COR-L47 (cell line): Measurements from ENCODE around the gene WNT1.

ENCODE experiments used
- DNase-seq: peaks from one replicate; lab custom pipeline; 2025; lab: John Stamatoyannopoulos, UW

Gene WNT1

DNA sequence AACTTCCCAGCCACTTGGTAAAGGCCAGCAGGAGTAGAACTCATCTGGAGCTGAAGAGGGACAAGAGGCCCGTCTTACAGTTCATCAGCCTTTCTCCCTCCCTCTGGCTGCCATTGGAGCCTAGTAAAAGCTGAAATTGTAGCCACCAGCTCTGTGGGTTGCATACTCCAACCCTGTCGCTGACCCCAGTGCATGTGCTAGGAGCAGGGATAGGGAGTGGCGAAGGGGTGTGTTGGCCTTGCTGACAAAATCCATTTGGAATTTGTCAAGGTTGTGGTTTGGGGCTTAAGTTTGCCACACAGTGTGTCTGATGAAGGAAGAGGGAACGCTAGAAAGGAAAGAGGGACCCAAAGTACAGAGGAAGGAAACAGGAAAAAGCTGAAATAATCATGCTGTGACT, 16.8 kb upstream of the WNT1 start:
- DNase-seq: no peak

GRCh38 chr12:48961801-48962200, 16.3 kb upstream of the WNT1 start:
- no peak for DNase-seq

- no peak for DNase-seq
These were observed 12.8 kb upstream of the WNT1 start for GRCh38 chr12:48965298-48965838.

GRCh38 chr12:48966177-48966895, 11.8 kb upstream of the WNT1 start:
- no peak for DNase-seq

DNA sequence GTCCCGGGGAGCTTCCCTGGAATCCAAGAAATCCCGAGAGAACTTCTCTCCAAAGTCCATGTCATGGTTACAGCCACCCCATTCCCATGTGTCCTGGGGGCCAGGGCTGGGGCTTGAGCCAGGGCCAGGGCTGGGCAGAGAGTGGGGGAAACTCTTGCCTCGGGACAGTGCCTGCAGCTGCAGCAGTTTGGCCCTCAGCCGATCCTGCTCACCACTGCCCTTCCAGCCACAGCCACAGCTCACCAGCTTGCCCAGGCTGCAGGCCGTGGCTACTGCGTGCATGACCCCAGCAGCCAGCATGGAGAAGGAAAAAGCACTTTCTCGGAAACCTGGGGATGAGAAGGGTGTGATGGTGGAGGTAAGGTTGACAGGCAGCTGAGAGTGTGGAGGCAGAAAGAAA, 10.1 kb upstream of the WNT1 start:
- no peak for DNase-seq

DNA sequence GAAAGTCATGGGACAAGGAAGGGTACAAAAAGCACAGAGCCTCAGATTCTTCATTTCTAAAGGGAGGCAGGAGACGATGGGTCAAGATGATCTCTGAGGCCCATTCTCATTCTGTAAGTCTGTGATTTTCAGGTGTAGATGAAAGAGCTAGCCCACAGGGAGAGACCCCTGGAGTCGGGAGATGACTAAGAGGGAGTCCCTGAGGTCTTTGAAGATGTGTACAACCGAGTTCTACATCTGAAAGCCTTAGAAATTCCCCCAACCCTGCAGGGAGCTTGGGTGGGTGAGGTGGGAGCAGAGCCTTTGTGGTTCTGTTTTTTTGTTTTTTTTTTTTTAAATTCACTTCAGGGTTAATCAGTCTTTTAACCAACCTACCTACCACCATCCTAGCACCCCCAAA, 9.7 kb upstream of the WNT1 start:
- DNase-seq: no peak

GRCh38 chr12:48969160-48969771, 8.9 kb upstream of the WNT1 start:
- no peak for DNase-seq

DNA sequence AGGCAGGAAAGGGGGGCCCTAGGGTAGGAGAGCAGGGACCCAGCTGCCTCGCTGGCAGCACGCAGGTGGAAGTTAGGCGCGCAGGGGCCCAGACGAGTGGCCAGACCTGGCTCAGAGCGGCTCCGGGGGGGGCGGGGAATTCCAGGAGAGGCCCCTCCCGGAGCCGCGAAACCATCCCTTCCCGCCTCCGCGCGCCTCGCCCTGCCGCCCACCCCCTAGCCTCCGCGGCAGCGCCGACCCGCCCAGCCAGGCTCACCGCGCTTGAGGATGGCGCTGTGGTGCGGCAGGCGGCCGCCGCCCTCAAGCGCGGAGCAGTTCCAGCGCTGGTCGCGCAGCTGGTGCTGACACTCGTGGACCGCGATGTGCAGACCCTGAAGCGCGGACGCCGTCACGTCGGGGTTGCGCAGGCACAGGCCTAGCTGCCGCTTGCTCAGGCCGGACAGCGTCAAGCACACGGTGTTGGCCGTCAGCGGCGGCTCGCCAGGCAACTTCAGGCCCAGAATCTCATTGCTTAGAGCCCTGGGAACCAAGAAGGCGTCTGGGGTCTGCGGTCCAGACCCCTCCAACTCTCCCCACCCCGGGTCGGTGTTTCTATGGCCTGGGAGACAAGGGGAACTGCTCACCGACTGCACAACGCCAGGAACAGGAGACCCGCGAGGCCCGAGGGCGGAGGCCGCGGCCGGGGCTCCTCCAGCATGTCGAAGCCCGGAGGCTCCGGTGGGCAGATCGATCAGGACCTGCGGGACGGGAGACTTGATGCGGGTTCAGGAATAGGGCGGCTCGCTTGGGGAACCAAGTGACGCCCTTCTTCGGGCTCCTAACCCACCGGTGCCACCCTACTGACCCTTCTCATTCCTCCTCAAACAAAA, 8.1 kb upstream of the WNT1 start:
- DNase-seq: no peak

DNA sequence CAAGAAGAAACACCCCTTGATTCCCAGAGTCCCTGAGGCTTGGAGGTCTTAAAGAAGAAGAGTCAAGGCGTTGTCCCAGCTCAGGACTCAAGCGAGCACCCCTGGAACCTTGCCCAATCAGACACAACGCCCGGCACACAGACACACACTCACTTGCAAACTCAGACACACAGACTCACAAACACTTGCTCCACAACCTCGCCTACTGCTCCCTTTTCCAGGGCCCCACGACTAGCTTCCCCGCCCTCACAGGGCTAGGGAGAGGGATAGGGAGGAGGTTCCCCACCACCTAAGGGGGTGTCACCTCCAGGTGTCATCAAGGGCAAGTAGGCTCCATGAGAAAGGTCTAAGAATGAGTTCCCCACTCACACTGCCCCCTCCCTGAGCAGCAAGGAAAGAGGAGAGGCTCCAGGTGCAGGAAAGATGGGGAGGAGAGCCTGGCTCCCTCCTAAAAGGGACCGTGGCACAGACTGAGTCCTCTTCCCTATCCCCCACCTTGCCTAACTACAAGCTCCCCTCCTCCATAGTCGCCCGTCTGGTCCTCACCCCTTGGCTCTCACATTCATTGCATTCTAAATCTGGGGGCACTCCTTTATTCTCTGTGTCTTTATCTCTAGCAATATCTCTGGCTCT, 7.3 kb upstream of the WNT1 start:
- no peak for DNase-seq

DNA sequence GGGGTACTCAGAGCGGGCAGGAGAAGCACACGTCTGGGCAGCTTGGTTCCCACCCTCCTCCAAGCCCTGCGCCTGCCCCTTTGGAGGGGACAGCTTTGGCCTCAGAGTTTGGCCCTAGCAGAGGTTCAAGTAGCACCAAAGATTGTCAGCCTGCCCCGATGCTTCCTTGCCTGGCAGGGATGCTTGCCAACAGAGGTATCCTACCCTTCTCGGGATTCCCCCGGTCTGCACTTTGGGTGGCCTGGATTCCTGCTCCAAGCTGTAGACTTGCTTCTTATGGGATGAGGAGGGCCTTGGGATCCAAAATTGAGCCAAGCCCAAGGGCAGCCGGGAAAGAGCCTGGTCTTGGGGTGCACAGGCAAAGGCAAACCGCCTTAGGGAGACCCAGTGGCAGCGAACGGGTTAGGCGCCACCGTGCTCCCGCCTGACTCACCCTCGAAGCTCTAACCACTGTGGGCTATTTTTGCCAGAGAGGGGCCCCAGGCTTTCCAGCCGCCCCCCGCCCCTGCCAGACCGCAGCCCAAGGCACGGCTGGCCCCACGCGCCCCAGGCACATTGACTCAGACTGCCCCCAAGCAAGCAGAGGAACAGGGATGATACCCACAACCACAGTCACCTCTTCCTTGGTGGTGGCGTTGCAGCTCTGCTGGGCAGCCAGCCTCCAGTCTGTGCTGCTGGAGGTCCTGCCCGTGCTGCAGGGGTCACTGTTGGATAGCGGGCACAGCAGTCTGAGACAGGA, 5.7 kb upstream of the WNT1 start:
- DNase-seq: no peak

GRCh38 chr12:48972952-48973483, 5.1 kb upstream of the WNT1 start:
- DNase-seq: no peak

DNA sequence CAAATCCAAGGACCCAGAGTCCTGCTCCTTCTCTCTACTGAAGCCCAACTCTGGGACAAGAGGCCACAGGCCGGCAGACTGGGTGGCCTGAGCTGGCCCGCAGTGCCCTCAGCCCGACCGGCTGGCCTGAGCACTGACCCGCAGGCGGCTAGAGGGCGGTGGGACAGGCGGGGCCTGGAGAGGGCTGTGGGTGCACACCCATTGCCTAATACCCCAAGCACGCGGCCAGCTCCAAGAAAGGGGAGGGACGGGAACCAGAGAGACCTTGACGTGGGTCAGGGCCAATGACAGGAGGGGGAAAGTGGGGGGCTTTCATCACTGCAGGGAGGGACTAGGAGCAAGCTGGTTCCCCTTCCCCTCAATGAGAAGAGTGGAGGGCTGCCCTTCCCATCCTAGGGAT, 4.6 kb upstream of the WNT1 start:
- no peak for DNase-seq

DNA sequence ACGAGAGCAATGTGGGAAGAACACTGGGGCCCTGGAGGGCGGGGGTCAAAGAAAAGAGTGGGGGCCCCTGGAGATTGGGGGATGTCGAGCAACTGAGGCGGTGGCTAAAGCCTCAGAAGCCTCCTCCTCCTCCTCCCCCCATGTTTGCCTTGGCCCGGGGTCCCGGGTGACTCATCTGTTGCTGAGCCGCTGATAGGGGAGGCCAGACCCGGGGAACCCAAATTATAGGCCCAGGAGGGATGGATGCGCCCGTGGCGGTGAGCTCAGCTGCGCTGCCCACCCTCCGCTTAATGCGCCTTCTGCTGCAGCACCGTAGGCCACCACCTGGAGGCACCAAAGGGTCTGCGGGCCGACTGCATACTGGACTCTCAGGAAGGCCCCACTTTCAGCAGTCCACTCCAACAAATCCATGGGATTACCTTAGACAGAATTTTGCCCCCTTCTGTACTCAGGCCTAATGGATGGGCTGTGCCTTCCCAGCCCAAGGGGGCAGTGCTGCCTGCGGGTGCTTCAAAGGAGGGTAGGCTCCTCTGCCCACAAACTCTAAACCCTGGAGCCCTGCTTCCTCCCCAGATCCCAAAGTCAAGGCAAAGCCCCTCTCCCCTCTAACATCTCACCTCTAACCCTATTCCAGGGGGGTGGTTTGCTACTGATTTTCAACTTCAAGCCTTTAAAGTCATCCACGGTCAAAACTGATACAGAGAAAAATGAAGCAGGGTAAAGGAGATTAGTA, 4.0 kb upstream of the WNT1 start:
- DNase-seq: no peak

DNA sequence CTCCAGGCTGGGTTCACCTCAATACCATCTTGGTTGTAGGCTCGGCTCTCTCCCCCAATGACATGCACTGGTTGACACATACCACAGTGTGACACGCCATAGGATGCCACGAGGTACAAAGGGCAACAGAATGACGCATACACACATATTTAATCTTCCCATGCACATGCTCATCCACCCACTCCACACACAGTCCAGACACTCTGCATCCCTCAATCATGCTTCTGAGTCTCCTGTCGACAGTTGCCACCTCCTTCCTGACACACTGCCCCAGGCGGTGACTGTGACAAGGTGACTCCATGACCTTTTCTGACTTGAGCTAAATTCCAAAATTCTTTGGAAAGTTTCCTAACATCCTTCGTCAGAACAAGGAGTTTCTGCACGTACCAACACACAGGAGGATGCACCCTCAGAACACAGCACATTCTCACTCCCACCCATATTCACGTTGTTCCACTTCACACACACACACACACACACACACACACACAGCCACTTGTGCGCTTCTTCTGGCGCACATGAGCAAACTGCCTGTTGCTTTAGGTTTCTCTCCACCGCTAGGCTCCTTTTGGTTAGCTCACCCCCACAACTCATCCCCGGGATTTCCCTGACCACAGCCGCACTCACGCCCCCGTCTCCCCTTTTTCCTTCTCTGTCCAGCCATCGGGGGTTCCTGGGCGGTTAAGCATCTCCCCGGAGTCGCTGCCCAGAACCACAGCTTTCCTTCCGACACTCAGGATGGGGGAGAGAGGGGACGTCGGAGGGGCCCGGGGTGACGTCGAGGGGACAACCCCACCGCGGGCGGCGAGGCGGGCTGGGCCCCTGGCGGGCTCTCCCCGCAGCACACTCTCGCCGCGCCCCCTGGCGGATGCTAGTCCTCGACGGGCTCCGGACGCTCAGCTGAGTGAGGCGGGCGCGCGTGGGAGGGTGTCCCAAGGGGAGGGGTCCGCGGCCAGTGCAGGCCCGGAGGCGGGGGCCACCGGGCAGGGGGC, 536 bp upstream of the WNT1 start:
- peak; percentile 57 for DNase-seq

DNA sequence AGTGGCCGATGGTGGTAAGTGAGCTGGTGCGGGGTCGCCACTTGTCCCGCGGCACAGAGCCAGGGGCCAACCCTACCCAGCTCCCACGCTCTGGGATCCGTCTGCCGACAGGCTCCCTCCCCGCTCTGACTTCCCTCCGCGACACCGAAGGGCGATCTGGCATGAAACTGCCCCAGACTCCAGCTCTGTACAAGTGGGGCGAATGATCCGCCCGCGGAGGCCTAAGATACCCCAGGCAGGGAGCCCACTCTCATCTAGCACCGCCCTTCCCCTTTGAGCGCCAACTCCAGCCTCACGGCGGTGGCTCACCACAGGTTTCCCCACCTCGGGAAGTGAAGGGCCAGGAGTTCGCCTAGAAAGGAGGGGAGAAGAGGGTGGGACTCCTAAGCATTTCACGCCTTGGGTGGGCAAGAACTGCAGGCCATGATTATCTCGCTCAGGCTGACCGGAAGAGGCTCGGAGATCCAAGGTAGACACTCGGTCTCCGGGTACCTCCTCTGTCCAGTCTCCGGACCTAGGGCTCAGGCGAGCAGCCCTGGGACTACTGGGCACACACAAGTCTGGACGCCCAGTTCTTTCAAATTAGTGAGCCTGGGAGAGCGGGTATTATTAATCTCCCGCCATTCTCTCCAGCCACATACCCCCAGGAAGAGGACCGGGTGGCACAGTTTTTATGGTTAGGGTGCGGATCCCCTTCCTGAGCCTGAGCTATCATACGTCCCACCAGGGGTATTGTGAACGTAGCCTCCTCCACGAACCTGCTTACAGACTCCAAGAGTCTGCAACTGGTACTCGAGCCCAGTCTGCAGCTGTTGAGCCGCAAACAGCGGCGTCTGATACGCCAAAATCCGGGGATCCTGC, 849 bp downstream of the WNT1 start:
- DNase-seq: no peak

DNA sequence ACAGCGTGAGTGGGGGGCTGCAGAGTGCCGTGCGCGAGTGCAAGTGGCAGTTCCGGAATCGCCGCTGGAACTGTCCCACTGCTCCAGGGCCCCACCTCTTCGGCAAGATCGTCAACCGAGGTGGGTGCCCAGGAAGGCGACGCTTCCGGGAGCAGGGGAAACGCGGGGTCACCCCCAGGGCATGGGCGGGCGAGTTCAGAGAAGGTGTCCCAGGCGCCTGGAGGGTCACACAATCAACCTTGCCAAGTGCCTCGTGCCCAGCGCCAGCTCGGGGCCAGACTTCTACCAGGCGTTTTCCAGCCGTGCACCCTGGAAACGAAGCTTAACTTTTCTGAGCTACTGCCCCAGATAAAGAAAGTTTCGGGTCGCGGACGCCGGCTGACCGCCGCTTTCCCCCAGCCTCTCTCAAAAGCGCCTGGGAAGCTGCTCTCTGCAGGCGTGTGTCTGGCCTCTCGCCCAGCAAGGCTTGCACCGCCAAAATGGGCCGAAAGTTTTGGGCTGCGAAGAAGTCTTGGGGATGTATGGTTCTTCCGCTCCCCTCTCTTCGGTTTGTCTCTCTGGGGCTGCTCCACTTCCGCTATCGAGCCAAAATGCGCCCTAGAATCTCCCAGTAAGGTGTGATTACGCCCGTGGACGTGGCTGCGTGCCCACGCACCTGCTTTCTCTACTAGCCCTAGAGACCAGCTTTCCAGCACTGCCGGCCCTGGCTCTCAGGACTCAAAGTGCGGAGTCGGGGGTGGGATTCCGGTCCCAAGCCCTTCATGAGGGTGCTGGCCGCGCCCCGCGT, 1.7 kb downstream of the WNT1 start:
- no peak for DNase-seq

DNA sequence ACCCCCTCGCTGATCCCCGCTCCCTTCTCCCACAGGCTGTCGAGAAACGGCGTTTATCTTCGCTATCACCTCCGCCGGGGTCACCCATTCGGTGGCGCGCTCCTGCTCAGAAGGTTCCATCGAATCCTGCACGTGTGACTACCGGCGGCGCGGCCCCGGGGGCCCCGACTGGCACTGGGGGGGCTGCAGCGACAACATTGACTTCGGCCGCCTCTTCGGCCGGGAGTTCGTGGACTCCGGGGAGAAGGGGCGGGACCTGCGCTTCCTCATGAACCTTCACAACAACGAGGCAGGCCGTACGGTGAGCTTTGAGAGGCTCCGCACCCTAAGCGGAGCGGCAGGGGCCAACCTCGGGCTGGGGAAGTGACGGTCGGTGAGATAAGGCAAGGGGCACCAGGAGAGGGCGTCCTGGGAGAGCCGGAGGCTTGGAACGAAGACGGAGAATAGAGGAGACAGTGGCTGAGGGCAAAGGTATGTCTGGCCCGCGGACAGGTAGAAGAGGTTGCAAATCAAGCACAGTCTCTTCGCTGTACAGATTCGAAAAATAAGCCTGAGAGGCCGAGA, 2.3 kb downstream of the WNT1 start:
- no peak for DNase-seq
